ENCODE data around the gene NRTN. TPM values are rescaled to one million over a fixed set of nuclear protein-coding genes. Genes with fewer than 3 reads are reported as not detected.
"Not testable (repeated sequence)": the region's sequence is repeated elsewhere in the genome, so short reads cannot be mapped to it uniquely, and the experiment has no call there.

Gene NRTN
- total and polyA plus RNA-seq, 7 experiments from 2014 or later, result 0.19 to 1.0 (median 0.66) TPM; not detected in 1

DNA sequence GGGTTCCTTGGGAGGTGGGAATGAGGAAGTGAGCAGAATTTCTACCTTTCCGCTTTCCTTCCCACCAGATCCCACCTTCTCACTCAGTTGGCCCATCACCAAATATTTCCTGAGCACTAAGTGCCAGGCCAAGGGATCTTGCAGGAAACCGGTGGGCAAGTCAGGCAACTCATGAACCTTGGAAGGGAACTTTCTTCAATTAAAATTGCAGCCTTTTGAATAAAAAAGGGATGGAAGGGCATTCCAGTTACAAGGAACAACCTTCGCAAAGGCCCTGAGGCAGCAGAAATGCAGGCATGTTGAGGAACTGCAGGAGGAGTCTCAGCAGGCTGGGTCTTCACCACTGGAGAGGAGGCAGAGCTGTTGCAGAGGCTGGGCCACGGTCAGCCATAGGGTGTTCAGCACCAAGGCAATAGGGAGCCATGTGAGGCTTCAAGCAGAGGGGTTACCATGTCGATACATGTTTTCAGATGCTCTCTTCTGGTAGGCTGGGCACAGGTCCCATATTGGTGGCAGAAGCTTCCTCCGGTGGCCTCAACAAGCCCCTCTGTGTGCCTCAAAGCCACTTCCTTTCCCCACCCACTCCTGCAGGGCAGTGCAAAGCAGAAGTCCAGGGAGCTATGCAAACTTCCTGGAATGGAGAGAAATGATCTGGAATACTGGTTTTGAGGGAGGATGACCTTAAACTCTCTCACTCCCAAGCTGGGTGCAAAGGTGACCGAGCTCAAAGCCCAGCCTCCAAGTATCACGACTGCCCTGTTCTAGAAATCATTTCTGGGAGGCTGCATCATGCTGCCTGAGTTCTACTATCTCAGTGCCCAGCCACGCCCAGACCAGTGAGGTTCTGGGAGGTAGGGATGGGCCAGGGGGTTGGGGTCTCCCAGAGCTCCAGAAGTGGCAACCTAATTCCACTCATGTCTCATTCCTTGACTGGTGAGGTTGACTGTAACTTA lies 34.5 kb downstream of the NRTN start, which contains the start of gene FUT6:
FUT6 (minus strand) TSS at position 638 of the 953 bp plus-strand sequence. CDS start 7,135 bp downstream, outside the sequence.
- H3K27ac Mint-ChIP-seq, result no peak within 1 kb of the TSS
- ChIA-PET CTCF (interaction anchor here (1.4 kb wide), 1 partner anchor 11 kb away, joined by 4 read pairs; no protein-coding TSS in a partner anchor), POLR2A (no interaction called here)
- peak within 1 kb of the TSS in 2 of 10 donors; percentile 23 to 30 for H3K4me3 Mint-ChIP-seq
- no peaks in the 10 kb centered on the region for H3K9me3 Mint-ChIP-seq
- H3K36me3 Mint-ChIP-seq, result no peaks in the 10 kb centered on the region
- H3K27me3 Mint-ChIP-seq, result peaks cover 0 to 9% (median 3%) of the 10 kb centered on the region in 5 donors
- no peaks in the 10 kb centered on the region for H3K4me1 ChIP-seq (ENCODE audit: control insufficient read depth in 2 of 2, insufficient read depth in 2 of 2, low read length in 2 of 2)
- no peak within 1 kb of the TSS for H3K4me3 ChIP-seq (ENCODE audit: low read length)
- H3K36me3 ChIP-seq (ENCODE audit: control insufficient read depth in 2 of 3, insufficient read depth in 3 of 3, low read length in 3 of 3), result no peaks in the 10 kb centered on the region
- intact Hi-C loops (cut with micrococcal nuclease), result no loop called here
- H3K4me1 Mint-ChIP-seq, result peaks cover 0 to 12% (median 0%) of the 10 kb centered on the region in 7 donors
- no peak for ATAC-seq
- no peaks in the 10 kb centered on the region for H3K9me3 ChIP-seq (ENCODE audit: control insufficient read depth in 2 of 3, low read length in 3 of 3)
- no peak within 1 kb of the TSS for H3K27ac ChIP-seq (ENCODE audit: low read depth, low read length)
- no peak for DNase-seq
- no peaks in the 10 kb centered on the region for H3K27me3 ChIP-seq (ENCODE audit: control insufficient read depth in 2 of 2, insufficient read depth in 2 of 2, low read length in 2 of 2)

DNA sequence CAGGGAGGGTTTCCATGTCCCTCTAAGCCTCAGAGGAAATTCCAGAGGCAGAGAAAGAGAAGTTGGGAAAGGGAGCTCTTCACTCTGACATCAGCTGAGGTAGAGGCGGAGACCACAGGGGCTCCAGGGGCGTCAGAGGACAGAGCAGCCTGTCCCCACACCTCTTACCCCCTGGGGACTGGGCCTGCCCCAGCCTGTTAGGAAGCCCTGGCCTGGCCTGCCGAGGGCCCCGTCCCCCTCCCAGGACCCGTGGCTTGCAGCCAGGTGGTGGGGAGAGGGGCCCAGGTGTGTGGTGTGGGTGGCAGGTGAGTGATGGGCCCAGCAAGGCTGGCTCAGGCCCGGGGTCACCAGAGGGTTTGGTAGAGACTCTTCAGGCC lies 36.9 kb downstream of the NRTN start:
- intact Hi-C loops (cut with micrococcal nuclease); H3K27ac Mint-ChIP-seq; ATAC-seq; H3K9me3 Mint-ChIP-seq; H3K4me1 ChIP-seq (ENCODE audit: control insufficient read depth in 2 of 2, insufficient read depth in 2 of 2, low read length in 2 of 2); H3K36me3 Mint-ChIP-seq; CTCF ChIA-PET; H3K27me3 Mint-ChIP-seq; DNase-seq; H3K9me3 ChIP-seq (ENCODE audit: control insufficient read depth in 2 of 3, low read length in 3 of 3); H3K4me3 ChIP-seq (ENCODE audit: low read length); POLR2A ChIA-PET; H3K36me3 ChIP-seq (ENCODE audit: control insufficient read depth in 2 of 3, insufficient read depth in 3 of 3, low read length in 3 of 3); H3K4me3 Mint-ChIP-seq; H3K27me3 ChIP-seq (ENCODE audit: control insufficient read depth in 2 of 2, insufficient read depth in 2 of 2, low read length in 2 of 2); H3K27ac ChIP-seq (ENCODE audit: low read depth, low read length): not testable (repeated sequence)
- H3K4me1 Mint-ChIP-seq, result peaks cover 0 to 12% (median 0%) of the 10 kb centered on the region in 7 donors

- H3K36me3 Mint-ChIP-seq, result no peaks in the 10 kb centered on the region
Measured at GRCh38 chr19:5843295-5843927, 38.5 kb downstream of the NRTN start.

DNA sequence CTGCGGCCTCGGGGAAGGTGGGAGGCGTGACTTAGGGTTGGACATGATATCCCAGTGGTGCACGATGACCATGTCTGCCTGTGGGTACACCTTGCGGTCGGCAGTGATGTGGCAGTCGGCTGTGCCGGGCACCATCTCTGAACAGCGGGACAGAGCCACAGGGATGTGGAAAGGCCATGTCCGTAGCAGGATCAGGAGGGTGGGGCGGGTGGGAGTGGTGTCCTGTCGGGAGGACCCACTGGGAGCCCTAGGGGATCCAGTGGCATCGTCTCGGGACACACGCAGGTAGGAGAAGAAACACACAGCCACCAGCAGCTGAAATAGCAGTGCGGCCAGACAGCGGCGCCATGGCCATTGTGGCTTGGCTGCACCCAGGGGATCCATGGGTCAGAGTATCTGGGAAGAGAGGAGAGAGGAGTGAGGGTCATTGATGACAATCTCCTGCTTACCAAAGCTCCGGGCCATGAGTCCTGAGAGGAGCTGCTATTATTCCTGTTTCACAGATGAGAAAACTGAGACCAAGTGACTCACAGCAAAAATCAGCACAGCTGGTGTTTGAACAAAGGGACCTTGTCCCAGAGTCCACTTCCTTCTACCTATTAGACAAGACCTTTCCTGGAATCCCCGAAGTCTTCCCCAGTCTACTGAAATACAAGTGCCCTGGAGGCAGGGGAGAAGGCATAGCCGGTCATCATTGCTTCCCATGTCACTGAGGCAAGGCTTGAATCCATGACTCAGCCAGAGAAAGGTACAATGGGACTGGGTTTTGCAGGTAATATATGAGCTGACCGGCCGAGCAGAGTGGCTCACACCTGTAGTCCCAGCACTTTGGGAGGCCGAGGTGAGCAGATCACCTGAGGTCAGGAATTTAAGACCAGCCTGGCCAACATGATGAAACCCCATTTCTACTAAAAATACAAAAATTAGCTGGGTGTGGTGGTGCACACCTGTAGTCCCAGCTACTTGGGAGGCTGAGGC lies 39.9 kb downstream of the NRTN start:
- H3K27me3 Mint-ChIP-seq, result no peaks in the 10 kb centered on the region
- H3K4me1 Mint-ChIP-seq, result peaks cover 0 to under 1% (median 0%) of the 10 kb centered on the region in 7 donors
- intact Hi-C loops (cut with micrococcal nuclease), result no loop called here
- Histone ChIP-seq H3K27ac (ENCODE audit: low read depth, low read length) (no peak overlapping the region), H3K4me3 (ENCODE audit: low read length) (no peak overlapping the region), H3K36me3 (ENCODE audit: control insufficient read depth in 2 of 3, insufficient read depth in 3 of 3, low read length in 3 of 3) (no peaks in the 10 kb centered on the region), H3K9me3 (ENCODE audit: control insufficient read depth in 2 of 3, low read length in 3 of 3) (no peaks in the 10 kb centered on the region), H3K4me1 (ENCODE audit: control insufficient read depth in 2 of 2, insufficient read depth in 2 of 2, low read length in 2 of 2) (no peaks in the 10 kb centered on the region), H3K27me3 (ENCODE audit: control insufficient read depth in 2 of 2, insufficient read depth in 2 of 2, low read length in 2 of 2) (no peaks in the 10 kb centered on the region)
- ChIA-PET CTCF (no interaction called here), POLR2A (no interaction called here)
- H3K4me3 Mint-ChIP-seq, result no peak overlapping the region
- no peaks in the 10 kb centered on the region for H3K9me3 Mint-ChIP-seq
- no peaks in the 10 kb centered on the region for H3K36me3 Mint-ChIP-seq
- no peak for ATAC-seq
- H3K27ac Mint-ChIP-seq, result no peak overlapping the region
- DNase-seq, result no peak

More at GRCh38 chr19:5843295-5843927, 38.5 kb downstream of the NRTN start:
- H3K9me3 ChIP-seq (ENCODE audit: control insufficient read depth in 2 of 3, low read length in 3 of 3), result no peaks in the 10 kb centered on the region
- H3K4me1 ChIP-seq (ENCODE audit: control insufficient read depth in 2 of 2, insufficient read depth in 2 of 2, low read length in 2 of 2), result no peaks in the 10 kb centered on the region
- Mint-ChIP-seq H3K27me3 (peaks cover 0 to 2% (median 0%) of the 10 kb centered on the region in 5 donors), H3K9me3 (no peaks in the 10 kb centered on the region), H3K4me1 (peaks cover 0 to 7% (median 0%) of the 10 kb centered on the region in 7 donors), H3K27ac (no peak overlapping the region), H3K4me3 (no peak overlapping the region)
- no peaks in the 10 kb centered on the region for H3K36me3 ChIP-seq (ENCODE audit: control insufficient read depth in 2 of 3, insufficient read depth in 3 of 3, low read length in 3 of 3)
- ChIA-PET POLR2A (no interaction called here), CTCF (no interaction called here)
- no peak overlapping the region for H3K27ac ChIP-seq (ENCODE audit: low read depth, low read length)
- no peak for ATAC-seq
- intact Hi-C loops (cut with micrococcal nuclease), result no loop called here
- H3K27me3 ChIP-seq (ENCODE audit: control insufficient read depth in 2 of 2, insufficient read depth in 2 of 2, low read length in 2 of 2), result no peaks in the 10 kb centered on the region
- H3K4me3 ChIP-seq (ENCODE audit: low read length), result no peak overlapping the region
- DNase-seq, result no peak

GRCh38 chr19:5847846-5848245 lies 43.0 kb downstream of the NRTN start:
- intact Hi-C loops (cut with micrococcal nuclease); H3K27ac ChIP-seq (ENCODE audit: low read depth, low read length); H3K4me3 ChIP-seq (ENCODE audit: low read length); H3K4me1 Mint-ChIP-seq; POLR2A ChIA-PET; DNase-seq; H3K27me3 ChIP-seq (ENCODE audit: control insufficient read depth in 2 of 2, insufficient read depth in 2 of 2, low read length in 2 of 2); H3K9me3 Mint-ChIP-seq; ATAC-seq; H3K36me3 Mint-ChIP-seq; H3K27me3 Mint-ChIP-seq; H3K4me3 Mint-ChIP-seq; H3K4me1 ChIP-seq (ENCODE audit: control insufficient read depth in 2 of 2, insufficient read depth in 2 of 2, low read length in 2 of 2); H3K36me3 ChIP-seq (ENCODE audit: control insufficient read depth in 2 of 3, insufficient read depth in 3 of 3, low read length in 3 of 3); H3K27ac Mint-ChIP-seq; H3K9me3 ChIP-seq (ENCODE audit: control insufficient read depth in 2 of 3, low read length in 3 of 3); CTCF ChIA-PET: not testable (repeated sequence)

GRCh38 chr19:5848621-5849020 lies 43.8 kb downstream of the NRTN start:
- H3K36me3 Mint-ChIP-seq; ATAC-seq; intact Hi-C loops (cut with micrococcal nuclease); H3K36me3 ChIP-seq (ENCODE audit: control insufficient read depth in 2 of 3, insufficient read depth in 3 of 3, low read length in 3 of 3); H3K9me3 ChIP-seq (ENCODE audit: control insufficient read depth in 2 of 3, low read length in 3 of 3); H3K27ac ChIP-seq (ENCODE audit: low read depth, low read length); H3K9me3 Mint-ChIP-seq; H3K4me1 Mint-ChIP-seq; POLR2A ChIA-PET; CTCF ChIA-PET; H3K27ac Mint-ChIP-seq; H3K4me3 Mint-ChIP-seq; DNase-seq; H3K27me3 ChIP-seq (ENCODE audit: control insufficient read depth in 2 of 2, insufficient read depth in 2 of 2, low read length in 2 of 2); H3K4me1 ChIP-seq (ENCODE audit: control insufficient read depth in 2 of 2, insufficient read depth in 2 of 2, low read length in 2 of 2); H3K27me3 Mint-ChIP-seq; H3K4me3 ChIP-seq (ENCODE audit: low read length): not testable (repeated sequence)
